Measurements from ENCODE around the gene C1orf159.

Gene C1orf159

DNA sequence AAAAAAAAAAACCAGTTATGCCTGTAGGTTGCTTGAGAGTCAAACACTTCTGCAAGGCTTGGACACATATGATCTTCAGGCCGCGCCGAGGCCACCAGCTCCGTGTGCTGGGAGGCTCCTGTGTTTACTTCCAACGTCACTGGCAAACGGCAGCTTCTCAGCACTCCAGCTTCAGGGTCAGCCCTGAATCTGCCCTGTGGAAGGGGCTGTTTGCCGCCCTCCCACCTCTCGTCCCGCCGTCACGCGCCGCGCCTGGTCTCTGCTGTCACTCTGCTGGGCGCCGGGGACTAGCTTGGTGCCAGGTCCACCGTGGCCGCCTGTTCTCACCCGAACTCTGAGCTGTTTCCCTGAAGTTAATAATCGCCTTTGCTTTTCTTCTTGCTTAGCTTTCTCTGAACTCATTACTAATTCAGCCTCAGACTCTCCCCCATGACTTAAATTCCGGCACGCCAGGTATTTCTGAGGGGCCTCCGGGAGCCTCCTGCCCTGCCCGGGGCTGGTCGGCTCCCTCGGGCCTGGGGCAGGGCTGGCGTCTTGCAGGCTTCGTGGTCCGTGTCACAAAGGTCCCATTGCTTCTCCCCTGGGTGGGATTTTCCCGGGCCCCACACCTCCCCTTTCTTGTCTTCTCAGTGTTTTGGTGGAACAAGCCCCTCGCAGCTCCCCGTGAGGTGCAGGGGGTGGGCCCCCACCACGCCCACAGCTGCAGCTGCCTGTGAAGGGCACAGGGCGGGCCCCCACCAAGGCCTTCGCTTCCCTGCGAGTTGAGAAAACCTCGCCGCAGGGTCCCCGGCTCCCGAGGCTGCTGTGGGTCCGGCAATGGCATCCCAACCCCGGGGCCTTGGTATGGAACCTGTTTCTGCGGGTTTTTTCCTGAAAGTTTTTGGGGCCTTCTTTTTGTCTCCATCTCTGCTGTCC, 14.6 kb upstream of the C1orf159 start:
- no peak overlapping the region for H3K4me3 ChIP-seq (ENCODE audit: low read depth, low read length)
- H3K36me3 ChIP-seq, result no peaks in the 10 kb centered on the region
- no peaks in the 10 kb centered on the region for H3K9me3 ChIP-seq (ENCODE audit: severe bottlenecking)
- no peak for DNase-seq
- H3K27ac ChIP-seq, result no peak overlapping the region
- TF ChIP-seq, protein P1, sequence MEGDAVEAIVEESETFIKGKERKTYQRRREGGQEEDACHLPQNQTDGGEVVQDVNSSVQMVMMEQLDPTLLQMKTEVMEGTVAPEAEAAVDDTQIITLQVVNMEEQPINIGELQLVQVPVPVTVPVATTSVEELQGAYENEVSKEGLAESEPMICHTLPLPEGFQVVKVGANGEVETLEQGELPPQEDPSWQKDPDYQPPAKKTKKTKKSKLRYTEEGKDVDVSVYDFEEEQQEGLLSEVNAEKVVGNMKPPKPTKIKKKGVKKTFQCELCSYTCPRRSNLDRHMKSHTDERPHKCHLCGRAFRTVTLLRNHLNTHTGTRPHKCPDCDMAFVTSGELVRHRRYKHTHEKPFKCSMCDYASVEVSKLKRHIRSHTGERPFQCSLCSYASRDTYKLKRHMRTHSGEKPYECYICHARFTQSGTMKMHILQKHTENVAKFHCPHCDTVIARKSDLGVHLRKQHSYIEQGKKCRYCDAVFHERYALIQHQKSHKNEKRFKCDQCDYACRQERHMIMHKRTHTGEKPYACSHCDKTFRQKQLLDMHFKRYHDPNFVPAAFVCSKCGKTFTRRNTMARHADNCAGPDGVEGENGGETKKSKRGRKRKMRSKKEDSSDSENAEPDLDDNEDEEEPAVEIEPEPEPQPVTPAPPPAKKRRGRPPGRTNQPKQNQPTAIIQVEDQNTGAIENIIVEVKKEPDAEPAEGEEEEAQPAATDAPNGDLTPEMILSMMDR (IDR thresholded peaks at IDR 0.05; ENCODE audit: low read depth, low read length), result no peak
- H3K27me3 ChIP-seq (ENCODE audit: insufficient read depth, low read depth, severe bottlenecking), result no peaks in the 10 kb centered on the region

DNA sequence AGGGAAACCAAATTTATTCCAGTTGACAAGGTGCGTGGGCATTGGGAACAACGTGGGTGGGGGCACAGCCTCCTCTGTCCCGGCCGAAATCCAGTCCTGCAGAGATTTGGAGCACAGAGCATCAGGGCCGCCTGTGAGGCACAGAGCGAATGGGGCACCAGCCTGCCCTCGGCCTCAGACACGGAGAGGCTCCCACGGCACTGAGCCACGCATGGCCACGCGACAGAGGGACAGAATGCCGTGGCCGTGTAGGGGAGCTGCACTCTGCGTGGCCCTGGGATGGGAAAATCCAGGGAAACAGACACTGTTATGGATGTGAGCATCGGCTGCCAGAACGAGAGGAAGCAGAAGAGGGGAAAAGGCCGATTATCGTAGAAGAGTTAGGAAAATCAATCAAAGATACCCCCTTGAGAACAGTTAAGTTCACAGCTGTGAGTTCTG, 13.5 kb upstream of the C1orf159 start:
- no peak for DNase-seq
- TF ChIP-seq, protein P1 (IDR thresholded peaks at IDR 0.05; ENCODE audit: low read depth, low read length), result no peak
- Histone ChIP-seq H3K27ac (no peak overlapping the region), H3K27me3 (ENCODE audit: insufficient read depth, low read depth, severe bottlenecking) (no peaks in the 10 kb centered on the region), H3K4me3 (ENCODE audit: low read depth, low read length) (no peak overlapping the region), H3K36me3 (no peaks in the 10 kb centered on the region), H3K9me3 (ENCODE audit: severe bottlenecking) (no peaks in the 10 kb centered on the region)

DNA sequence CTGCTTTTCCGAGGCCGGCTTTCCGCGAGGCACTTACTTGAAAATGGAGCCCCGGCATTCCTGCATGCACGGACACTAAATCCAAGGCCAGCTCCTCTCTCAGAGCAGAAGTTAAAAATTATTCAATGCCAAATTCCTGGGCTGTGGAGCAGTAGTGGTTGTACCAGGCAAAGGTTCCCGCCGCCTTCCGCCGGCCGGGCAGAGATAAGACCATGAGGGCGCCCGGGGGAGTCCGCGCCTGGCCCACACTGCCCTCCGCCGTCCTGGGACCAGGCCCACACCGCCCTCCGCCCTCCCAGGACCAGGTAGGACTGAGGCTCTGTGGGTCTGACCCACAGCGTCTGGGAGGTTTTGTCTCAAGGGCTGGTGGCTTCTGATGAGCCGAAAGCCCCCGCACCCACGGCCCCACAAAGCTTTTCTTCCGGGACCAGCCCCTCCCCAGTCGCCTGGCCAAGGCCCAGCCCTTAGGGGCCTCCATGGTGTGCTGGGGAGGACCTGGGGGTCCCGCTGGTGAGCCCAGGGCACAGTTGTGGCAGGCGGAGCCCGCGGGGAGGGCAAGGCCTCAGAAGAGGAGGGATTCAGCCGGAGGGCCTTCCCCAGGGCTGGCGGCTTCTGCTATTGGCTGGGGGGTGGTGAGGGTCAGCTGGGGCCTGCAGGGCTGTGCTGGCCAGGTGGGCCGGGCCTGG, 12.7 kb upstream of the C1orf159 start:
- H3K27ac ChIP-seq, result no peak overlapping the region
- H3K9me3 ChIP-seq (ENCODE audit: severe bottlenecking), result no peaks in the 10 kb centered on the region
- TF ChIP-seq, protein P1 (IDR thresholded peaks at IDR 0.05; ENCODE audit: low read depth, low read length), result no peak
- no peak for DNase-seq
- no peaks in the 10 kb centered on the region for H3K27me3 ChIP-seq (ENCODE audit: insufficient read depth, low read depth, severe bottlenecking)
- no peak overlapping the region for H3K4me3 ChIP-seq (ENCODE audit: low read depth, low read length)
- no peaks in the 10 kb centered on the region for H3K36me3 ChIP-seq

DNA sequence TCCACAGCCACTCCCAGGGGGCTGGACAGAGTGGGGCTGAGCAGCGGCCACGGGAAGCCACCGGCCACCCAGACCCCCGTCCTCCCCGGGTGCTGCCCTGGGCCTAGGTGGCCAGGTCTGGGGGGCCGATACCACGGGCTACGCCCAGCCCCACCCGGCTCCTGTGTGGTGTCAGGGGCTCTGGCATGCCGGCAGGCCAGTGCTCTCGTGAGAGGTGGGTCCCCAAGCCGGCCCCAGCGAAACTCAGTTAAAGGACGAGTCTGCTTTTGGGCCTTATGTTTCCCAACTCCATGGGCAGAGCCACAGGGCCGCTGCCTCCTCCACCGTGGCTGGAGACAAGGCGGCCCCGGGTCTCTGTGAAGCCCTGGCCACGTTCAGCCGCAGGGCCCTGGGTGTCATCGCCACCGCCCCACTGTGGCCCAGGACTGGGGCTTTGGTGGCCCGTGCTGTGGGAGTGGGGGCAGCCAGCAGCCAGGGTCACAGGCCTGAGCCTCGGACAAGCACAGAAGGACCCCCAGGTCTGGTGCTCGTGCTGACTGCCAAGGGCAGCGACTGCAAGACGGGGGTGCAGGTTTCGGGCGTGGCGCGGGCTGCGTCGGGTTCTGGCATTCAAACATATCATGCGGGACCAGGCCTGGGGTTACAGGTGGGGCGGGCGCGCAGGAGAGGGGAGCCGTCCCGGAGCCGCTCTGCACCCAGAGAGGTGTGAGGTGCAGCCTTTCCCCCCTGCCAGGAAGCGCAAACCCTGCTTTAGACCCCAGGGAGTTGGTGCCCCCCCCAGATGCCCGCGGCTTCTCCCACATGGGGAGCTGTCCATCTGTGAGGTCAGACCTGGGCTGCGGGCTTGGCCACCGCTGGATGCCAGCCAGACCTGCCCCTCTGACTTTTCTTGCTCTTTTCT, 11.9 kb upstream of the C1orf159 start:
- no peaks in the 10 kb centered on the region for H3K9me3 ChIP-seq (ENCODE audit: severe bottlenecking)
- no peak overlapping the region for H3K4me3 ChIP-seq (ENCODE audit: low read depth, low read length)
- TF ChIP-seq, protein P1 (IDR thresholded peaks at IDR 0.05; ENCODE audit: low read depth, low read length), result no peak
- H3K36me3 ChIP-seq, result no peaks in the 10 kb centered on the region
- no peak overlapping the region for H3K27ac ChIP-seq
- DNase-seq, result no peak
- no peaks in the 10 kb centered on the region for H3K27me3 ChIP-seq (ENCODE audit: insufficient read depth, low read depth, severe bottlenecking)

DNA sequence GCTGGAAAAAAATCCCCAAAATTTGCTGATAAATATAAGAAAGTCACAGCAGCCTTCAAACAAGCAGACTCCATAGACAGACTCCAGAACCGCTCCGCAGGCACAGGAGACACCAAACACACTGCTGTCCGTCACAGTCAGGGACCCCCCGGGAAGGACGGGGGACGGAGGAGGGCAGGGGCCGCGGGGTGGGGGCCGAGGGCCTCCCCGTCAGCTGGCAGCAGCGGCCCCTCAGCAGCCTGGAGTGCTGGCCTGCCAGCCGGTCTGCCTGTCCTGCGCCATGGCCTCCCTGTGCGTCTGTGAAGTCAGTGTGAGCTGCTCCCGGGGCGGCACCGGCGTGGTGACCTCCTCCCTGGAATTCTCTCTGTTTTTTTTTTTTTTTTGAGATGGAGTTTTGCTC, 10.1 kb upstream of the C1orf159 start:
- Histone ChIP-seq H3K36me3 (no peaks in the 10 kb centered on the region), H3K9me3 (ENCODE audit: severe bottlenecking) (no peaks in the 10 kb centered on the region), H3K27ac (no peak overlapping the region), H3K27me3 (ENCODE audit: insufficient read depth, low read depth, severe bottlenecking) (no peaks in the 10 kb centered on the region), H3K4me3 (ENCODE audit: low read depth, low read length) (no peak overlapping the region)
- TF ChIP-seq, protein P1 (IDR thresholded peaks at IDR 0.05; ENCODE audit: low read depth, low read length), result no peak
- DNase-seq, result no peak
